HEK293T (cell line): Measurements from ENCODE around the gene SMARCD1.
A peak's percentile ranks its signal among the peaks of the same experiment; 100 is the strongest.

Source experiments
- ARNT ChIP-seq: fragments of 450-650 bp; IDR thresholded peaks from 2 replicates; pipeline ENCODE4 v1.6.1; 2017; ENCODE audit warnings: mild to moderate bottlenecking
- BHLHE40 ChIP-seq: fragments of 450-650 bp; IDR thresholded peaks from 2 replicates; pipeline ENCODE4 v1.6.1; 2016; ENCODE audit warnings: mild to moderate bottlenecking, moderate library complexity, borderline replicate concordance
- ELF4 ChIP-seq: fragments of 450-650 bp; IDR thresholded peaks from 2 replicates; pipeline ENCODE4 v1.6.1; 2017; ENCODE audit warnings: antibody characterized with exemption
- FOXM1 ChIP-seq: fragments of 450-650 bp; IDR thresholded peaks from 2 replicates; pipeline ENCODE4 v1.6.1; 2017; ENCODE audit warnings: mild to moderate bottlenecking, borderline replicate concordance
- LEF1 ChIP-seq: fragments of 450-650 bp; IDR thresholded peaks from 2 replicates; pipeline ENCODE4 v1.6.1; 2017; ENCODE audit warnings: mild to moderate bottlenecking, borderline replicate concordance
- PKNOX1 ChIP-seq: fragments of 450-650 bp; IDR thresholded peaks from 2 replicates; pipeline ENCODE4 v1.6.1; 2016
- SP1 ChIP-seq: fragments of 450-650 bp; IDR thresholded peaks from 2 replicates; pipeline ENCODE4 v1.6.1; 2017
- SUZ12 ChIP-seq: fragments of 450-650 bp; IDR thresholded peaks from 2 replicates; pipeline ENCODE4 v1.6.1; 2016; ENCODE audit warnings: mild to moderate bottlenecking

- TF ChIP-seq ELF4 (peak; percentile 90), FOXM1 (no peak), ARNT (no peak), SUZ12 (no peak), LEF1 (no peak), SP1 (no peak), PKNOX1 (peak; percentile 97), BHLHE40 (no peak)
Measured at GRCh38 chr12:50111693-50112455, 26.7 kb downstream of the SMARCD1 start, which contains the start of gene COX14.
